H1 (cell line): ENCODE measurements around the gene FBN1. TPM values are rescaled to one million over a fixed set of nuclear protein-coding genes. Genes with fewer than 3 reads are reported as not detected.

Source experiments
- CTCF ChIA-PET: fragments of 300-600 bp; sonication (Branson Sonifier 250); formaldehyde crosslinking; loops from one replicate; lab custom pipeline; 2021; ENCODE audit not compliant: partially characterized antibody; lab: Charles Lee
- POLR2A ChIA-PET: fragments of 300-600 bp; sonication (Branson Sonifier 250); formaldehyde crosslinking; loops from one replicate; lab custom pipeline; 2021; ENCODE audit warnings: inconsistent platforms; ENCODE audit not compliant: partially characterized antibody; lab: Charles Lee
- DNase-seq, 2 experiments: peaks; one replicate each; pipeline versions ENCODE4 v3.0.0 to v3.0.0-alpha.2; 2010 to 2022; ENCODE audit warnings: low spot score in 2 of 2, low read depth in 1 of 2, mixed read lengths in 1 of 2
- FAIRE-seq: peaks from 2 replicates; lab custom pipeline; 2011; peaks lifted over from hg19 to GRCh38; lab: Jason Lieb, UNC
- H2AFZ ChIP-seq: 2 replicates; pipeline ENCODE4 v1.8.1; 2012; ENCODE audit warnings: low read length, inconsistent platforms
- H2AK5ac ChIP-seq: 2 replicates; pipeline ENCODE4 v1.6.1; 2013; ENCODE audit warnings: low read depth, low read length
- H2BK120ac ChIP-seq: replicated peaks from 2 replicates; pipeline ENCODE3; 2013; ENCODE audit warnings: low read depth, low read length, inconsistent platforms
- H2BK12ac ChIP-seq: 2 replicates; pipeline ENCODE4 v1.6.1; 2013; ENCODE audit warnings: low read depth, low read length
- H2BK15ac ChIP-seq: 2 replicates; pipeline ENCODE4 v1.6.1; 2013; ENCODE audit warnings: low read length
- H2BK20ac ChIP-seq: 2 replicates; pipeline ENCODE4 v1.6.1; 2013; ENCODE audit warnings: low read length
- H2BK5ac ChIP-seq: 2 replicates; pipeline ENCODE4 v1.6.1; 2013; ENCODE audit warnings: low read depth, low read length
- H3K14ac ChIP-seq: 2 replicates; pipeline ENCODE4 v1.6.1; 2013; ENCODE audit warnings: inconsistent platforms; ENCODE audit not compliant: insufficient read length
- H3K18ac ChIP-seq: 2 replicates; pipeline ENCODE4 v1.6.1; 2013; ENCODE audit warnings: low read length; ENCODE audit errors: extremely low read depth
- H3K23ac ChIP-seq: 2 replicates; pipeline ENCODE4 v1.6.1; 2013; ENCODE audit warnings: inconsistent platforms; ENCODE audit not compliant: insufficient read length
- H3K23me2 ChIP-seq: 2 replicates; pipeline ENCODE4 v1.6.1; 2013; ENCODE audit warnings: low read depth, low read length
- H3K27ac ChIP-seq: 2 replicates; pipeline ENCODE4 v1.6.1; 2011; ENCODE audit warnings: low read depth, low read length, inconsistent platforms
- H3K27me3 ChIP-seq, 4 experiments: replicated peaks in 1 of 4; 1 replicate in 1 of 4; 2 replicates in 3 of 4; pipeline versions ENCODE4 v1.6.1 to v1.8.1; 2011 to 2013; ENCODE audit warnings: low read length in 3 of 4, mild to moderate bottlenecking in 3 of 4, inconsistent platforms in 2 of 4, mixed read lengths in 2 of 4, moderate library complexity in 1 of 4; ENCODE audit not compliant: control insufficient read depth in 3 of 4, insufficient read depth in 3 of 4; ENCODE audit errors: extremely low read depth in 1 of 4
- H3K36me3 ChIP-seq, 4 experiments: 2 replicates each; pipeline versions ENCODE4 v1.6.1 to v1.8.1; 2011 to 2013; ENCODE audit warnings: mild to moderate bottlenecking in 4 of 4, low read length in 3 of 4, moderate library complexity in 2 of 4, control low read depth in 1 of 4, inconsistent platforms in 1 of 4; ENCODE audit not compliant: insufficient read depth in 4 of 4, control insufficient read depth in 2 of 4
- H3K4ac ChIP-seq: replicated peaks from 2 replicates; pipeline ENCODE3; 2013; ENCODE audit warnings: low read length, low read depth, mixed read lengths, inconsistent platforms; ENCODE audit not compliant: insufficient read length
- H3K4me1 ChIP-seq, 4 experiments: replicated peaks in 1 of 4; 1 replicate in 1 of 4; 2 replicates in 3 of 4; pipeline versions ENCODE4 v1.6.1 to v1.8.1; 2011 to 2013; ENCODE audit warnings: low read length in 3 of 4, inconsistent platforms in 2 of 4, mixed read lengths in 1 of 4; ENCODE audit not compliant: insufficient read depth in 4 of 4, control insufficient read depth in 3 of 4
- H3K4me2 ChIP-seq, 2 experiments: 2 replicates each; pipeline versions ENCODE4 v1.6.1 to v1.8.1; 2011 to 2013; ENCODE audit warnings: low read depth in 2 of 2, low read length in 2 of 2, control low read depth in 1 of 2, inconsistent platforms in 1 of 2, mild to moderate bottlenecking in 1 of 2; ENCODE audit not compliant: insufficient read depth in 1 of 2
- H3K4me3 ChIP-seq, 4 experiments: fragments of 200-600, 300-600 bp in 1 of 4; sonication (generic), shearing (Covaris generic), sonication (Bioruptor Twin) in 1 of 4; 2 replicates each; pipeline versions ENCODE4 v1.5.1 to v1.8.1; 2011 to 2016; ENCODE audit warnings: low read length in 4 of 4, low read depth in 3 of 4, control low read depth in 2 of 4, inconsistent platforms in 2 of 4, mild to moderate bottlenecking in 2 of 4, mixed read lengths in 1 of 4, moderate library complexity in 1 of 4; ENCODE audit not compliant: insufficient read depth in 2 of 4; ENCODE audit errors: extremely low read depth in 1 of 4
- H3K56ac ChIP-seq: replicated peaks from 2 replicates; pipeline ENCODE3; 2013; ENCODE audit warnings: low read depth, mild to moderate bottlenecking, mixed read lengths, low read length, inconsistent platforms; ENCODE audit not compliant: insufficient read length
- H3K79me1 ChIP-seq: 2 replicates; pipeline ENCODE4 v1.6.1; 2013; ENCODE audit warnings: low read depth, low read length, control low read depth
- H3K79me2 ChIP-seq, 2 experiments: 2 replicates each; pipeline versions ENCODE4 v1.6.1 to v1.8.1; 2012 to 2013; ENCODE audit warnings: low read length in 2 of 2, mild to moderate bottlenecking in 2 of 2, inconsistent platforms in 1 of 2; ENCODE audit not compliant: insufficient read depth in 2 of 2, control insufficient read depth in 1 of 2
- H3K9ac ChIP-seq, 4 experiments: replicated peaks in 1 of 4; 1 replicate in 1 of 4; 2 replicates in 3 of 4; pipeline versions ENCODE4 v1.6.1 to v1.8.1; 2011 to 2013; ENCODE audit warnings: low read depth in 3 of 4, low read length in 3 of 4, control low read depth in 2 of 4, mild to moderate bottlenecking in 2 of 4, moderate library complexity in 2 of 4, inconsistent platforms in 1 of 4; ENCODE audit errors: extremely low read depth in 1 of 4
- H3K9me3 ChIP-seq, 2 experiments: 2 replicates each; pipeline versions ENCODE4 v1.6.1 to v1.8.1; 2012 to 2013; ENCODE audit warnings: mild to moderate bottlenecking in 2 of 2, moderate library complexity in 2 of 2, control low read depth in 1 of 2, inconsistent platforms in 1 of 2, low read depth in 1 of 2, low read length in 1 of 2, mixed read lengths in 1 of 2; ENCODE audit not compliant: insufficient read depth in 2 of 2
- H4K20me1 ChIP-seq, 2 experiments: replicated peaks in 1 of 2; 2 replicates each; pipeline versions ENCODE3 to v1.8.1; 2011 to 2013; ENCODE audit warnings: inconsistent platforms in 2 of 2, low read length in 2 of 2, mild to moderate bottlenecking in 1 of 2; ENCODE audit not compliant: insufficient read depth in 2 of 2, control insufficient read depth in 1 of 2
- H4K5ac ChIP-seq: 2 replicates; pipeline ENCODE4 v1.6.1; 2013; ENCODE audit warnings: low read length, low read depth, mixed read lengths, inconsistent platforms; ENCODE audit not compliant: insufficient read length
- H4K8ac ChIP-seq: 2 replicates; pipeline ENCODE4 v1.8.0; 2013; ENCODE audit warnings: mild to moderate bottlenecking, moderate library complexity, low read length, inconsistent platforms; ENCODE audit not compliant: insufficient read depth; ENCODE audit errors: extremely low read depth
- H4K91ac ChIP-seq: replicated peaks from 2 replicates; pipeline ENCODE3; 2013; ENCODE audit warnings: low read length, mixed read lengths, inconsistent platforms; ENCODE audit not compliant: insufficient read length
- BACH1 ChIP-seq: IDR thresholded peaks from 2 replicates; pipeline ENCODE4 v1.6.1; 2012; ENCODE audit warnings: low read length, improper control_type of control experiment
- KDM1A ChIP-seq: fragments of 200-600, 300-600 bp; sonication (generic); IDR thresholded peaks from 2 replicates; pipeline ENCODE4 v1.7.1; 2016; ENCODE audit warnings: mild to moderate bottlenecking, low read length, borderline replicate concordance
- RXRA ChIP-seq: IDR thresholded peaks from 2 replicates; pipeline ENCODE4 v1.6.1; 2011; ENCODE audit warnings: low read depth, mild to moderate bottlenecking, low read length, moderate library complexity; ENCODE audit not compliant: insufficient read depth
- WGBS, 2 experiments: shearing (Covaris generic) in 1 of 2; methylation state at CpG; one replicate each; pipeline versions ENCODE4 v1.1.6 to v1.1.7; 2013 to 2015; ENCODE audit warnings: low lambda C conversion rate in 2 of 2, mixed read lengths in 2 of 2, inconsistent platforms in 1 of 2, low coverage in 1 of 2, missing lambda C conversion rate in 1 of 2; ENCODE audit not compliant: insufficient replicate concordance in 2 of 2, insufficient coverage in 1 of 2, insufficient read length in 1 of 2; ENCODE audit errors: extremely low coverage in 1 of 2, missing lambda C conversion rate in 1 of 2; 5-methylcytosine and 5-hydroxymethylcytosine counted together
- polyA plus RNA-seq, 7 experiments: library from polyadenylated mRNA; depleted of rRNA in 3 of 7; stranded (reverse) in 5 of 7; unstranded in 2 of 7; fragments of >200 nt in 5 of 7; fragments of 200-250 nt in 2 of 7; gene quantifications; 1 replicate in 5 of 7; 2 replicates in 1 of 7; 4 replicates in 1 of 7; pipeline versions ENCODE4 v1.2.1 to v1.2.3, GENCODE V29; 2011 to 2013; ENCODE audit warnings: missing spikeins in 2 of 7, mixed read lengths in 2 of 7
- total RNA-seq: library from RNA; stranded (reverse); fragmentation: NEBNext Ultra II Directional; extraction: Animal tissue kit (Norgen Biotek cat#: 25700); gene quantifications from 2 replicates; pipeline ENCODE4 v1.2.1, GENCODE V29; 2021
- TF ChIP-seq, protein P1 (sequence below): IDR thresholded peaks from 2 replicates; pipeline ENCODE4 v1.6.1; 2012; ENCODE audit warnings: inconsistent platforms
- TF ChIP-seq, protein P2 (sequence below): IDR thresholded peaks from 2 replicates; pipeline ENCODE4 v1.6.1; 2011; ENCODE audit warnings: low read length, improper control_type of control experiment

Gene FBN1
- total and polyA plus RNA-seq, 2 of the 8 experiments (the other 6 are each of a cell fraction or from before 2014, with no cell fraction given): 3.0 to 4.0 TPM

DNA sequence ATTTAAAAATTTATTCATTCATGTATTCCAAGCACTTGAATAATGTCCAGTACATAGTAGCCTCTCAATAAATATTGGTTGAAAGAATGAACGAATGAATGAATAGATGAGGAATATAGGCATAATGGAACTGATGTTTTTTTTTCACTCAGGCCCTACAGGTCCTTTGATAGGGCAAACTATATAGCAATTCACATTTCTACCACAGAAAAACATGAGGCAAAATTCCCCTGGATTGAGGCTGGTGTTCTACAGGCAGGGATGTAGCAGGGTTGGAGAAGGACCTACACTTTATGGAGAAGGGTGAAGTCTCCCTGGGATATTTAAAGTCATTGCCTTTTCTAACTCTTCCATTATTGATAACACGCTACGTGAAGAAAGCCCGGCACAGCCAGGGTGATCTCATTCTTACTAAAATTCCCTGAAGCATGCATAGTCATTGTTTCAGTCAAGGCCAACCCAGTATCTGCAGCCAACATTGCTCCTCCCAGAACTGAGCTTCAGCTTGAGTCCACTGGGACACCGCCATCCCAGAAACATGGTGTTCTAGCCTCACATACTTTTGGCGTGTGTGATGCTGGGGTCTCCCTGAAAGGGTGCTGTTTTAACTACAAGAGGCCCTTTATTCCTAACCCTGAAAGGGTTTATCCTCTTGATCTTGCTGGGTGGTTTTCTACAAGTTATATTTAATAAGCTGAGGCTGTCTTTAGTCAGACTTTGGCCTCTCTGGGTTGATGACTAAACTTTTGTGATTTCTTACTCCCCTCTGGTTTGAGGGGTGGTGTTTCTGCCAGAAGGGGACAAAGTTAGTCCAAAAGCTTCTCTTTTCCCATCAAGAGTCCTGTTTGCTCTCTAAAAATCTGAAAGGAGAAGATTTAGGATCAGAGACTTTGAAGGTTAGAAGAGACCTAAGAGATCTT lies 25.9 kb upstream of the FBN1 start:
- WGBS, 2 experiments: 77% methylated on average over 6 of the region's 6 CpGs; no CpG with 5 or more reads in 1 of the 2 experiments

More for the DNA sequence above, 25.9 kb upstream of the FBN1 start:
- H3K18ac ChIP-seq: no peak overlapping the region
- H3K27ac ChIP-seq: no peak overlapping the region
- H2AFZ ChIP-seq: no peak overlapping the region
- H4K8ac ChIP-seq: no peak overlapping the region
- H3K4me2 ChIP-seq: no peak overlapping the region
- no peak overlapping the region for H2BK5ac ChIP-seq
- no peak overlapping the region for H3K23ac ChIP-seq
- no peaks in the 10 kb centered on the region for H4K20me1 ChIP-seq
- DNase-seq: no peak
- H2AK5ac ChIP-seq: no peak overlapping the region
- no peak overlapping the region for H2BK12ac ChIP-seq
- no peak overlapping the region for H2BK15ac ChIP-seq
- ChIA-PET CTCF (interaction anchor here (1.0 to 1.6 kb wide), 3 partner anchors 14 to 335 kb away, joined by 3 read pairs; no protein-coding TSS in a partner anchor), POLR2A (no interaction called here)
- no peak overlapping the region for H4K5ac ChIP-seq
- TF ChIP-seq, protein P1, sequence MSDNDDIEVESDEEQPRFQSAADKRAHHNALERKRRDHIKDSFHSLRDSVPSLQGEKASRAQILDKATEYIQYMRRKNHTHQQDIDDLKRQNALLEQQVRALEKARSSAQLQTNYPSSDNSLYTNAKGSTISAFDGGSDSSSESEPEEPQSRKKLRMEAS: no peak
- TF ChIP-seq, protein P2, sequence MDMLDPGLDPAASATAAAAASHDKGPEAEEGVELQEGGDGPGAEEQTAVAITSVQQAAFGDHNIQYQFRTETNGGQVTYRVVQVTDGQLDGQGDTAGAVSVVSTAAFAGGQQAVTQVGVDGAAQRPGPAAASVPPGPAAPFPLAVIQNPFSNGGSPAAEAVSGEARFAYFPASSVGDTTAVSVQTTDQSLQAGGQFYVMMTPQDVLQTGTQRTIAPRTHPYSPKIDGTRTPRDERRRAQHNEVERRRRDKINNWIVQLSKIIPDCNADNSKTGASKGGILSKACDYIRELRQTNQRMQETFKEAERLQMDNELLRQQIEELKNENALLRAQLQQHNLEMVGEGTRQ: no peak
- TF ChIP-seq RXRA (no peak), BACH1 (no peak), KDM1A (no peak)
- no peak overlapping the region for H3K9ac ChIP-seq
- no peak overlapping the region for H3K14ac ChIP-seq
- no peak for FAIRE-seq
- no peaks in the 10 kb centered on the region for H3K79me1 ChIP-seq
- no peak overlapping the region for H2BK20ac ChIP-seq
- no peaks in the 10 kb centered on the region for H3K79me2 ChIP-seq
- H3K4me3 ChIP-seq: no peak overlapping the region
- H3K4ac ChIP-seq: no peak overlapping the region
- H3K9me3 ChIP-seq: no peaks in the 10 kb centered on the region
- no peak overlapping the region for H3K56ac ChIP-seq
- no peak overlapping the region for H4K91ac ChIP-seq
- no peaks in the 10 kb centered on the region for H3K4me1 ChIP-seq
- no peaks in the 10 kb centered on the region for H3K27me3 ChIP-seq
- H2BK120ac ChIP-seq: no peak overlapping the region
- H3K36me3 ChIP-seq: no peaks in the 10 kb centered on the region
- H3K23me2 ChIP-seq: no peaks in the 10 kb centered on the region
